Progenitor cell of endocrine pancreas (in vitro differentiated cells): ENCODE data around the gene HRNR. TPM values are rescaled to one million over a fixed set of nuclear protein-coding genes. Genes with fewer than 3 reads are reported as not detected.
"Not testable (repeated sequence)": the region's sequence is repeated elsewhere in the genome, so short reads cannot be mapped to it uniquely, and the experiment has no call there.

Source experiments
- DNase-seq: peaks from one replicate; pipeline ENCODE4 v3.0.0; 2021; ENCODE audit warnings: low spot score; ENCODE audit not compliant: unreplicated experiment
- H3K27ac Mint-ChIP-seq: 2 replicates; pipeline ENCODE4 v1.8.0; 2021; ENCODE audit warnings: mild to moderate bottlenecking, moderate library complexity, mixed read lengths
- H3K27me3 Mint-ChIP-seq: 2 replicates; pipeline ENCODE4 v1.8.0; 2021; ENCODE audit warnings: mixed read lengths
- H3K36me3 Mint-ChIP-seq: 2 replicates; pipeline ENCODE4 v1.8.0; 2022; ENCODE audit warnings: mixed read lengths; ENCODE audit not compliant: insufficient read depth
- H3K4me1 Mint-ChIP-seq: 2 replicates; pipeline ENCODE4 v1.8.0; 2021; ENCODE audit warnings: low read depth, mixed read lengths
- H3K4me3 Mint-ChIP-seq: 2 replicates; pipeline ENCODE4 v1.8.0; 2021; ENCODE audit warnings: low read depth, mild to moderate bottlenecking, moderate library complexity, mixed read lengths
- H3K9me3 Mint-ChIP-seq: 2 replicates; pipeline ENCODE4 v1.8.0; 2021; ENCODE audit warnings: low read depth, mixed read lengths
- total RNA-seq: library from RNA; stranded (reverse); gene quantifications from 2 replicates; pipeline ENCODE4 v1.2.1, GENCODE V29; 2021
- TF ChIP-seq, protein P1 (sequence below): fragments of 200-600 bp; sonication (generic); IDR thresholded peaks from one replicate; pipeline ENCODE4 v1.5.0; 2021; ENCODE audit warnings: antibody characterized with exemption, mild to moderate bottlenecking; ENCODE audit not compliant: unreplicated experiment

The HRNR gene
- total RNA-seq, 1 donor from 2014 or later: not detected

DNA sequence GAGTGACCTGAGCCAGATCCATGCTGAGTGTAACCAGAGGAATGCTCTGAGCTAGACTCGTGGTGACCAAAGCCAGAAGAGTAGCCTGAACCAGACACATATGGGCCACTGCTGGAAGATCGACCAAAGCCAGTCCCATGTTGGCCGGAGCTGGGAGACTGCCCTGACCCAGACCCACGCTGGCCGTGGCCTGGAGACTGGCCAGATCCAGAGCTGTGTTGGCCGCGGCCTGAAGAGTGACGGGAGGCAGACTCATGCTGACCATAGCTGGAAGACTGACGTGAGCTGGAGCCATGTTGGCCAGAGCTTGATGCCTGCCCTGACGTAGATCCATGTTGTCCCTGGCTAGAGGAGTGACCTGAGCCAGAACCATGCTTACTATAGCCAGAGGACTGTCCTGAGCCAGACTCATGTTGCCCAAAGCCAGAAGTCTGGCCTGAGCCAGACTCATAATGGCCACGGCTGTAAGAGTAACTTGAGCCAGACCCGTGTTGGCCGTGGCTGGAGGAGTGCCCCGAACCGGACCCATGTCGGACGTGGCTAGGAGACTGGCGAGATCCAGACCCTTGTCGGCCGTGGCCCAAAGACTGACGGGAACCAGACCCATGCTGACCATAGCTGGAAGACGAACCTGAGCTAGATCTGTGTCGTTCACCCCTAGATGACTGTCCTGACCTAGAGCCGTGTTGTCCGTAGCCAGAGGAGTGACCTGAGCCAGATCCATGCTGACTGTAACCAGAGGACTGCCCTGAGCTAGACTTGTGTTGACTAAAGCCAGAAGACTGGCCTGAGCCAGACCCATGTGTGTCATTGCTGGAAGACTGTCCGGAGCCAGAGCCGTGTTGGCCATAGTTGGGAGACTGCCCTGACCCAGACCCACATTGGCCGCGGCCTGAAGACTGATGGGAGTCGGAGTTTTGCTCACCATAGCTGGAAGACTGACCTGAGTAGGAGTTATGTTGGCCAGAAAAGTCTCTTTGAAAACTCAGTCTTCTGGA lies 3.5 kb downstream of the HRNR start:
- Mint-ChIP-seq H3K27me3 (no peaks in the 10 kb centered on the region), H3K36me3 (peaks cover 4% of the 10 kb centered on the region), H3K9me3 (peaks cover 56% of the 10 kb centered on the region)

DNA sequence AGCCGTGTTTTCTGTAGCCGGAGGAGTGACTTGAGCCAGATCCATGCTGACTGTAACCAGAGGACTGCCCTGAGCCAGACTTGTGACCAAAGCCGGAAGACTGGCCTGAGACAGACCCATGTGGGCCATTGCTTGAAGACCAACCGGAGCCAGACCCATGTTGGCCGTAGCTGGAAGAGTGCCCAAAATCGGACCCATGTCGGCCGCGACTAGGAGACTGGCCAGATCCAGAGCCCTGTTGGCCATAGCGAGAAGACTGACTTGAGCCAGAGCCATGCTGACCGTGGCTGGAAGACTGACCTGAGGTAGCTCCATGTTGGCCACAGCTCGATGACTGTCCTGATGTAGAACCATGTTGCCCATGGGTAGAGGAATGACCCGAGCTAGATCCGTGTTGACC lies 4.6 kb downstream of the HRNR start:
- H3K27me3 Mint-ChIP-seq, DNase-seq, H3K4me1 Mint-ChIP-seq, H3K4me3 Mint-ChIP-seq, H3K36me3 Mint-ChIP-seq, H3K27ac Mint-ChIP-seq: not testable (repeated sequence)
- H3K9me3 Mint-ChIP-seq: peaks cover 48% of the 10 kb centered on the region

More for the DNA sequence above, 3.5 kb downstream of the HRNR start:
- TF ChIP-seq, protein P1, sequence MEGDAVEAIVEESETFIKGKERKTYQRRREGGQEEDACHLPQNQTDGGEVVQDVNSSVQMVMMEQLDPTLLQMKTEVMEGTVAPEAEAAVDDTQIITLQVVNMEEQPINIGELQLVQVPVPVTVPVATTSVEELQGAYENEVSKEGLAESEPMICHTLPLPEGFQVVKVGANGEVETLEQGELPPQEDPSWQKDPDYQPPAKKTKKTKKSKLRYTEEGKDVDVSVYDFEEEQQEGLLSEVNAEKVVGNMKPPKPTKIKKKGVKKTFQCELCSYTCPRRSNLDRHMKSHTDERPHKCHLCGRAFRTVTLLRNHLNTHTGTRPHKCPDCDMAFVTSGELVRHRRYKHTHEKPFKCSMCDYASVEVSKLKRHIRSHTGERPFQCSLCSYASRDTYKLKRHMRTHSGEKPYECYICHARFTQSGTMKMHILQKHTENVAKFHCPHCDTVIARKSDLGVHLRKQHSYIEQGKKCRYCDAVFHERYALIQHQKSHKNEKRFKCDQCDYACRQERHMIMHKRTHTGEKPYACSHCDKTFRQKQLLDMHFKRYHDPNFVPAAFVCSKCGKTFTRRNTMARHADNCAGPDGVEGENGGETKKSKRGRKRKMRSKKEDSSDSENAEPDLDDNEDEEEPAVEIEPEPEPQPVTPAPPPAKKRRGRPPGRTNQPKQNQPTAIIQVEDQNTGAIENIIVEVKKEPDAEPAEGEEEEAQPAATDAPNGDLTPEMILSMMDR: no peak
- Mint-ChIP-seq H3K4me1 (no peaks in the 10 kb centered on the region), H3K4me3 (no peak overlapping the region), H3K27ac (no peak overlapping the region)
- no peak for DNase-seq

DNA sequence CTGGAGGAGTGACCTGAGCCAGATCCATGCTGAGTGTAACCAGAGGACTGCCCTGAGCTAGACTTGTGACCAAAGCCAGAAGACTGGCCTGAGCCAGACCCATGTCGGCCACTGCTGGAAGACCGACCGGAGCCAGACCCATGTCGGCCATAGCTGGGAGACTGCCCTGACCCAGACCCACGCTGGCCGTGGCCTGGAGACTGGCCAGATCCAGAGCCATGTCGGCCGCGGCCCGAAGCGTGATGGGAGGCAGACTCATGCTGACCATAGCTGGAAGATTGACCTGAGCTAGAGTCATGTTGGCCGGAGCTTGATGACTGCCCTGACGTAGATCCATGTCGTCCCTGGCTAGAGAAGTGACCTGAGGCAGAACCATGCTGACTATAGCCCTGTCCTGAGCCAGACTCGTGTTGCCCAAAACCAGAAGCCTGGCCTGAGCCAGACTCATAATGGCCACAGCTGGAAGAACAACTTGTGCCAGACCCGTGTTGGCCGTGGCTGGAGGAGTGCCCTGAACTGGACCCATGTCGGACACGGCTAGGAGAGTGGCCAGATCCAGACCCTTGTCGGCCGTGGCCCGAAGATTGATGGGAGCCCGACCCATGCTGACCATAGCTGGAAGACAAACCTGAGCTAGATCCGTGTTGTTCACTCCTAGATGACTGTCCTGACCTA lies 5.1 kb downstream of the HRNR start:
- H3K9me3 Mint-ChIP-seq: peaks cover 44% of the 10 kb centered on the region
- H3K4me3 Mint-ChIP-seq: no peak overlapping the region
- H3K36me3 Mint-ChIP-seq: peaks cover 4% of the 10 kb centered on the region

DNA sequence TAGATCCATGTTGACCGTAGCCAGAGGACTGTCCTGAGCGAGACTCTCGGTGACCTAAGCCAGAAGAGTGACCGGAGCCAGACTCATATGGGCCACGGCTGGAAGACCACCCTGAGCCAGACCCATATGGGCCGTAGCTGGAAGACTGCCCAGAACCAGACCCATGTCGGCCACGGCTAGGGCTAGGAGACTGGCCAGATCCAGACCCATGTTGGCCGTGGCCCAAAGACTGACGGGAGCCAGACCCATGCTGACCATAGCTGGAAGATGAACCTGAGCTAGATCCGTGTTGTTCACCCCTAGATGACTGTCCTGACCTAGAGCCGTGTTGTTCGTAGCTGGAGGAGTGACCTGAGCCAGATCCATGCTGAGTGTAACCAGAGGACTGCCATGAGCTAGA lies 8.4 kb downstream of the HRNR start:
- H3K27me3 Mint-ChIP-seq, H3K27ac Mint-ChIP-seq, H3K4me3 Mint-ChIP-seq, H3K36me3 Mint-ChIP-seq, H3K4me1 Mint-ChIP-seq, DNase-seq: not testable (repeated sequence)
- H3K9me3 Mint-ChIP-seq: peaks cover 44% of the 10 kb centered on the region

More for the DNA sequence above, 5.1 kb downstream of the HRNR start:
- Mint-ChIP-seq H3K27me3 (no peaks in the 10 kb centered on the region), H3K27ac (no peak overlapping the region), H3K4me1 (no peaks in the 10 kb centered on the region)
- DNase-seq: no peak
- TF ChIP-seq, protein P1: no peak

DNA sequence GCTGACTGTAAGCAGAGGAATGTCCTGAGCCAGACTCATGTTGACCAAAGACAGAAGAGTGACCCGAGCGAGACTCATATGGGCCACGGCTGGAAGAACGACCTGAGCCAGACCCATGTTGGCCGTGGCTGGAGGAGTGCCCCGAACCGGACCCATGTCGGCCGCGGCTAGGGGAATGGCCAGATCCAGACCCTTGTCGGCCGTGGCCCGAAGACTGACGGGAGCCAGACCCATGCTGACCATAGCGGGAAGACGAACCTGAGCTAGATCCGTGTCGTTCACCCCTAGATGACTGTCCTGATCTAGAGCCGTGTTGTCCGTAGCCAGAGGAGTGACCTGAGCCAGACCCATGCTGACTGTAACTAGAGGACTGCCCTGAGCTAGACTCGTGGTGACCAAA lies 9.1 kb downstream of the HRNR start:
- H3K4me3 Mint-ChIP-seq, H3K4me1 Mint-ChIP-seq, H3K36me3 Mint-ChIP-seq, H3K27me3 Mint-ChIP-seq, DNase-seq, H3K27ac Mint-ChIP-seq: not testable (repeated sequence)
- peaks cover 37% of the 10 kb centered on the region for H3K9me3 Mint-ChIP-seq

DNA sequence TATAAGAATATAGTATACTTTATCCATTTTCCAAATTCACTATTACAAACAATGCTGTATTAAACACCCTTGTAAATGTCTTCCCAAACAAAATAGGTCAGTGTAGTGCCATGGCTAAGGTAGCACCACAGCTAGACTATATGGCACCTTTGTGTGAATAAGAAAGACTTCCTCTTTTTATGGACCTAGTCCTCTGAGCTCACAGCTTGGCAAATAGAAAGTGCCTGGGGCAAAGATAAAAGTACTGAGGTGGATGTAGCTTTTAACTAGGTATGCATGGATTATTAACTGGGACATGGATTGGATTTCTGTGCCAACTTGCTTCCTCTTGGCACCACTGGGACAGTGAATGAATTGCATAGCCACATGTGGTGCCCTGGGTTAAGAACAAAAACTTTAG lies 25.0 kb downstream of the HRNR start:
- TF ChIP-seq, protein P1: no peak
- no peak overlapping the region for H3K4me3 Mint-ChIP-seq
- H3K36me3 Mint-ChIP-seq: no peaks in the 10 kb centered on the region
- H3K9me3 Mint-ChIP-seq: peaks cover 48% of the 10 kb centered on the region
- no peak for DNase-seq
- H3K27ac Mint-ChIP-seq: no peak overlapping the region
- no peaks in the 10 kb centered on the region for H3K27me3 Mint-ChIP-seq
- H3K4me1 Mint-ChIP-seq: no peaks in the 10 kb centered on the region
